ENCODE results near the gene PEX7. TPM values are rescaled to one million over a fixed set of nuclear protein-coding genes. Genes with fewer than 3 reads are reported as not detected.
"Not testable (repeated sequence)": the region's sequence is repeated elsewhere in the genome, so short reads cannot be mapped to it uniquely, and the experiment has no call there.

Gene PEX7
- 13.4 and 17.2 TPM in 2 replicates for total RNA-seq (2014; rRNA removed; shearing (Covaris generic))

- DNase-seq (ENCODE audit: low read depth), result peak; percentile 92
Measured at GRCh38 chr6:136822376-136823127, at the start of gene PEX7. TSS of gene PEX7 (plus strand) at chr6:136822592. CDS start at chr6:136822666, 74 bp downstream.

- DNase-seq (ENCODE audit: low read depth), result no peak
Measured at GRCh38 chr6:136772685-136773472, 49.5 kb upstream of the PEX7 start.

GRCh38 chr6:136773473-136773796, 49.0 kb upstream of the PEX7 start:
- no peak for DNase-seq (ENCODE audit: low read depth)

- DNase-seq (ENCODE audit: low read depth), result no peak
Measured at GRCh38 chr6:136774228-136775041, 48.0 kb upstream of the PEX7 start.

- no peak for DNase-seq (ENCODE audit: low read depth)
Measured at GRCh38 chr6:136775081-136775480, 47.3 kb upstream of the PEX7 start.

GRCh38 chr6:136775548-136775947, 46.8 kb upstream of the PEX7 start:
- DNase-seq (ENCODE audit: low read depth), result no peak

- no peak for DNase-seq (ENCODE audit: low read depth)
Measured at GRCh38 chr6:136777651-136778050, 44.7 kb upstream of the PEX7 start.

GRCh38 chr6:136779682-136780081, 42.7 kb upstream of the PEX7 start:
- no peak for DNase-seq (ENCODE audit: low read depth)

- DNase-seq (ENCODE audit: low read depth), result no peak
Measured at GRCh38 chr6:136780972-136781371, 41.4 kb upstream of the PEX7 start.

GRCh38 chr6:136782021-136782770, 40.2 kb upstream of the PEX7 start:
- no peak for DNase-seq (ENCODE audit: low read depth)

- no peak for DNase-seq (ENCODE audit: low read depth)
Measured at GRCh38 chr6:136783021-136783420, 39.4 kb upstream of the PEX7 start.

GRCh38 chr6:136783495-136784270, 38.7 kb upstream of the PEX7 start:
- no peak for DNase-seq (ENCODE audit: low read depth)

GRCh38 chr6:136784271-136784664, 38.1 kb upstream of the PEX7 start:
- no peak for DNase-seq (ENCODE audit: low read depth)

- peak; percentile 26 for DNase-seq (ENCODE audit: low read depth)
Measured at GRCh38 chr6:136784910-136785746, 37.3 kb upstream of the PEX7 start.

- DNase-seq (ENCODE audit: low read depth), result no peak
Measured at GRCh38 chr6:136786658-136787057, 35.7 kb upstream of the PEX7 start.

- DNase-seq (ENCODE audit: low read depth), result no peak
Measured at GRCh38 chr6:136787726-136788068, 34.7 kb upstream of the PEX7 start.

- peak; percentile 48 for DNase-seq (ENCODE audit: low read depth)
Measured at GRCh38 chr6:136788069-136788902, 34.1 kb upstream of the PEX7 start.

GRCh38 chr6:136789440-136789839, 33.0 kb upstream of the PEX7 start:
- DNase-seq (ENCODE audit: low read depth), result not testable (repeated sequence)
